SW480 (cell line): ENCODE results near the gene HGFAC.

Experiments
- DNase-seq: peaks from one replicate; pipeline ENCODE4 v3.0.0-alpha.2; 2016; ENCODE audit warnings: low spot score

The HGFAC gene

GRCh38 chr4:3426465-3427133, 15.2 kb upstream of the HGFAC start:
- no peak for DNase-seq

GRCh38 chr4:3427134-3427476, 14.7 kb upstream of the HGFAC start:
- DNase-seq = no peak

GRCh38 chr4:3427706-3428446, 13.9 kb upstream of the HGFAC start:
- no peak for DNase-seq

GRCh38 chr4:3429651-3430050, 12.1 kb upstream of the HGFAC start:
- DNase-seq = no peak

- DNase-seq = no peak
Observed at GRCh38 chr4:3430524-3430923, 11.2 kb upstream of the HGFAC start.

GRCh38 chr4:3431446-3431993, 10.2 kb upstream of the HGFAC start:
- no peak for DNase-seq

GRCh38 chr4:3432381-3432790, 9.4 kb upstream of the HGFAC start:
- no peak for DNase-seq

- DNase-seq = no peak
Observed at GRCh38 chr4:3433138-3433869, 8.5 kb upstream of the HGFAC start.

- no peak for DNase-seq
Observed at GRCh38 chr4:3434881-3435685, 6.7 kb upstream of the HGFAC start.

- DNase-seq = no peak
Observed at GRCh38 chr4:3435686-3435956, 6.1 kb upstream of the HGFAC start.

- DNase-seq = no peak
Observed at GRCh38 chr4:3436048-3436797, 5.5 kb upstream of the HGFAC start.

- peak; percentile 84 for DNase-seq
Observed at GRCh38 chr4:3436798-3437581, 4.8 kb upstream of the HGFAC start.

- no peak for DNase-seq
Observed at GRCh38 chr4:3437582-3437936, 4.2 kb upstream of the HGFAC start.

- no peak for DNase-seq
Observed at GRCh38 chr4:3437998-3438846, 3.5 kb upstream of the HGFAC start.

- DNase-seq = no peak
Observed at GRCh38 chr4:3438847-3439180, 3.0 kb upstream of the HGFAC start.

GRCh38 chr4:3439391-3439790, 2.4 kb upstream of the HGFAC start:
- DNase-seq = no peak

- DNase-seq = no peak
Observed at GRCh38 chr4:3440011-3440410, 1.8 kb upstream of the HGFAC start.

- no peak for DNase-seq
Observed at GRCh38 chr4:3440979-3441500, 728 bp upstream of the HGFAC start.

GRCh38 chr4:3442460-3442958, 741 bp downstream of the HGFAC start:
- DNase-seq = no peak
